NCI-H1694 treated with DMSO at 0.1 percent for 48 hours (cell line): Measurements from ENCODE around the gene AURKAIP1.

ENCODE experiments used
- DNase-seq: peaks from one replicate; lab custom pipeline; 2025; lab: John Stamatoyannopoulos, UW

AURKAIP1 gene

DNA sequence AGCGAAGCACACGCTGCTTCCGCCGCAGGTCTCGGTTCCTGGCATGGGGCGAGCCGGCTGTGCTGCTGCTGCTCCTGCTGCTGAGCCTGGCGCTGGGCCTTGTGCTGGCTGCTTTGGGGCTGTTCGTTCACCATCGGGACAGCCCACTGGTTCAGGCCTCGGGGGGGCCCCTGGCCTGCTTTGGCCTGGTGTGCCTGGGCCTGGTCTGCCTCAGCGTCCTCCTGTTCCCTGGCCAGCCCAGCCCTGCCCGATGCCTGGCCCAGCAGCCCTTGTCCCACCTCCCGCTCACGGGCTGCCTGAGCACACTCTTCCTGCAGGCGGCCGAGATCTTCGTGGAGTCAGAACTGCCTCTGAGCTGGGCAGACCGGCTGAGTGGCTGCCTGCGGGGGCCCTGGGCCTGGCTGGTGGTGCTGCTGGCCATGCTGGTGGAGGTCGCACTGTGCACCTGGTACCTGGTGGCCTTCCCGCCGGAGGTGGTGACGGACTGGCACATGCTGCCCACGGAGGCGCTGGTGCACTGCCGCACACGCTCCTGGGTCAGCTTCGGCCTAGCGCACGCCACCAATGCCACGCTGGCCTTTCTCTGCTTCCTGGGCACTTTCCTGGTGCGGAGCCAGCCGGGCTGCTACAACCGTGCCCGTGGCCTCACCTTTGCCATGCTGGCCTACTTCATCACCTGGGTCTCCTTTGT lies 41.3 kb downstream of the AURKAIP1 start:
- no peak for DNase-seq

DNA sequence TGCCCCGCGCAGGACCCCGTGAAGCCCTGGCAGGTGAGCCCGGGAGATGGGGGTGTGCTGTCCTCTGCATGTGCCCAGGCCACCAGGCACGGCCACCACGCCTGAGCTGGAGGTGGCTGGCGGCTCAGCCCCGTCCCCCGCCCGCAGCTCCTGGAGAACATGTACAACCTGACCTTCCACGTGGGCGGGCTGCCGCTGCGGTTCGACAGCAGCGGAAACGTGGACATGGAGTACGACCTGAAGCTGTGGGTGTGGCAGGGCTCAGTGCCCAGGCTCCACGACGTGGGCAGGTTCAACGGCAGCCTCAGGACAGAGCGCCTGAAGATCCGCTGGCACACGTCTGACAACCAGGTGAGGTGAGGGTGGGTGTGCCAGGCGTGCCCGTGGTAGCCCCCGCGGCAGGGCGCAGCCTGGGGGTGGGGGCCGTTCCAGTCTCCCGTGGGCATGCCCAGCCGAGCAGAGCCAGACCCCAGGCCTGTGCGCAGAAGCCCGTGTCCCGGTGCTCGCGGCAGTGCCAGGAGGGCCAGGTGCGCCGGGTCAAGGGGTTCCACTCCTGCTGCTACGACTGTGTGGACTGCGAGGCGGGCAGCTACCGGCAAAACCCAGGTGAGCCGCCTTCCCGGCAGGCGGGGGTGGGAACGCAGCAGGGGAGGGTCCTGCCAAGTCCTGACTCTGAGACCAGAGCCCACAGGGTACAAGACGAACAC lies 42.1 kb downstream of the AURKAIP1 start:
- no peak for DNase-seq

DNA sequence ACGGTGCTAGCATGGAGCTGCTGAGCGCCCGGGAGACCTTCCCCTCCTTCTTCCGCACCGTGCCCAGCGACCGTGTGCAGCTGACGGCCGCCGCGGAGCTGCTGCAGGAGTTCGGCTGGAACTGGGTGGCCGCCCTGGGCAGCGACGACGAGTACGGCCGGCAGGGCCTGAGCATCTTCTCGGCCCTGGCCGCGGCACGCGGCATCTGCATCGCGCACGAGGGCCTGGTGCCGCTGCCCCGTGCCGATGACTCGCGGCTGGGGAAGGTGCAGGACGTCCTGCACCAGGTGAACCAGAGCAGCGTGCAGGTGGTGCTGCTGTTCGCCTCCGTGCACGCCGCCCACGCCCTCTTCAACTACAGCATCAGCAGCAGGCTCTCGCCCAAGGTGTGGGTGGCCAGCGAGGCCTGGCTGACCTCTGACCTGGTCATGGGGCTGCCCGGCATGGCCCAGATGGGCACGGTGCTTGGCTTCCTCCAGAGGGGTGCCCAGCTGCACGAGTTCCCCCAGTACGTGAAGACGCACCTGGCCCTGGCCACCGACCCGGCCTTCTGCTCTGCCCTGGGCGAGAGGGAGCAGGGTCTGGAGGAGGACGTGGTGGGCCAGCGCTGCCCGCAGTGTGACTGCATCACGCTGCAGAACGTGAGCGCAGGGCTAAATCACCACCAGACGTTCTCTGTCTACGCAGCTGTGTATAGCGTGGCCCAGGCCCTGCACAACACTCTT lies 42.8 kb downstream of the AURKAIP1 start:
- no peak for DNase-seq

DNA sequence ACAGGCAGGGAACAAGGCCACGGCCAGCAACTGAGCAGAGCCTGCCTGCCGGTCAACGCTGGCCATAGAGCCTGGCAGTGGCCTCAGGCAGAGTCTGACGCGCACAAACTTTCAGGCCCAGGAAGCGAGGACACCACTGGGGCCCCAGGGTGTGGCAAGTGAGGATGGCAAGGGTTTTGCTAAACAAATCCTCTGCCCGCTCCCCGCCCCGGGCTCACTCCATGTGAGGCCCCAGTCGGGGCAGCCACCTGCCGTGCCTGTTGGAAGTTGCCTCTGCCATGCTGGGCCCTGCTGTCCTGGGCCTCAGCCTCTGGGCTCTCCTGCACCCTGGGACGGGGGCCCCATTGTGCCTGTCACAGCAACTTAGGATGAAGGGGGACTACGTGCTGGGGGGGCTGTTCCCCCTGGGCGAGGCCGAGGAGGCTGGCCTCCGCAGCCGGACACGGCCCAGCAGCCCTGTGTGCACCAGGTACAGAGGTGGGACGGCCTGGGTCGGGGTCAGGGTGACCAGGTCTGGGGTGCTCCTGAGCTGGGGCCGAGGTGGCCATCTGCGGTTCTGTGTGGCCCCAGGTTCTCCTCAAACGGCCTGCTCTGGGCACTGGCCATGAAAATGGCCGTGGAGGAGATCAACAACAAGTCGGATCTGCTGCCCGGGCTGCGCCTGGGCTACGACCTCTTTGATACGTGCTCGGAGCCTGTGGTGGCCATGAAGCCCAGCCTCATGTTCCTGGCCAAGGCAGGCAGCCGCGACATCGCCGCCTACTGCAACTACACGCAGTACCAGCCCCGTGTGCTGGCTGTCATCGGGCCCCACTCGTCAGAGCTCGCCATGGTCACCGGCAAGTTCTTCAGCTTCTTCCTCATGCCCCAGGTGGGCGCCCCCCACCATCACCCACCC lies 43.7 kb downstream of the AURKAIP1 start, which contains the start of gene TAS1R3:
TAS1R3 (plus strand) TSS at position 213 of the 898 bp plus-strand sequence; CDS start at position 279, 66 bp downstream.
- no peak for DNase-seq

DNA sequence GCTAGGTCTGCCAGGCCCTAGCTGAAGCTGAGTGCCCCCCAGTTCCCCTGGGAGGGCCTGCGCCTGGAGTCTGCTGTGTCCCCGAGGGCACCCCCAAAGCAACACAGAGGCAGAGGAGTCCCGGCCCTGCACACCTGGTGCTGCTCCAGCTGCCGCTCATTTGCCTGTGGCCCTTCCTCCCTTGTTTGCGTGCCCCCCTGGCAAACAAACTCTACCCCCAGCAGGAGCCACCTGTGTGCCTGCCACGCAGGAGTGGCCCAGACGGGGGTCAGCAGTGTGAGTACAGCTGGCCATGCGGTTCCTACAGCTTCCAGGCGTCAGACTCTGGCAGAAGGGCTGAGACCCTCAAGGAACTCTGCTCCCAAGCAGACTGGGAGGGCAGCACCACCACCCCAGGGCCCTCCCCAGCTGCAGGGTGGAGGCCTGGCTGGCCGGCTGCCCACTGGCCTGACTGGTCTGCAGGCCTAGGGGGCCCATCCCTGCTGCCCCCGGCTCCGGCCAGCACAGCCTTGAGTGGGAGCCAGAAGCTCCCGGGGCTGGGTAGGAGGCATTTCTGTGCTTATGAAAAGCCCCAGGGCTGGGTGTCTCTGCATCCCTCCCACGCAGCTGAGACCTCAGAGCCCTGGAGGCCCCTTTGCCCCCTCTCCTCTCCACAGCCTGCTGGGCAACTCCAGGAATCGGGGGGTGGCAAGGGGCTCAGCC lies 44.5 kb downstream of the AURKAIP1 start:
- DNase-seq = no peak

DNA sequence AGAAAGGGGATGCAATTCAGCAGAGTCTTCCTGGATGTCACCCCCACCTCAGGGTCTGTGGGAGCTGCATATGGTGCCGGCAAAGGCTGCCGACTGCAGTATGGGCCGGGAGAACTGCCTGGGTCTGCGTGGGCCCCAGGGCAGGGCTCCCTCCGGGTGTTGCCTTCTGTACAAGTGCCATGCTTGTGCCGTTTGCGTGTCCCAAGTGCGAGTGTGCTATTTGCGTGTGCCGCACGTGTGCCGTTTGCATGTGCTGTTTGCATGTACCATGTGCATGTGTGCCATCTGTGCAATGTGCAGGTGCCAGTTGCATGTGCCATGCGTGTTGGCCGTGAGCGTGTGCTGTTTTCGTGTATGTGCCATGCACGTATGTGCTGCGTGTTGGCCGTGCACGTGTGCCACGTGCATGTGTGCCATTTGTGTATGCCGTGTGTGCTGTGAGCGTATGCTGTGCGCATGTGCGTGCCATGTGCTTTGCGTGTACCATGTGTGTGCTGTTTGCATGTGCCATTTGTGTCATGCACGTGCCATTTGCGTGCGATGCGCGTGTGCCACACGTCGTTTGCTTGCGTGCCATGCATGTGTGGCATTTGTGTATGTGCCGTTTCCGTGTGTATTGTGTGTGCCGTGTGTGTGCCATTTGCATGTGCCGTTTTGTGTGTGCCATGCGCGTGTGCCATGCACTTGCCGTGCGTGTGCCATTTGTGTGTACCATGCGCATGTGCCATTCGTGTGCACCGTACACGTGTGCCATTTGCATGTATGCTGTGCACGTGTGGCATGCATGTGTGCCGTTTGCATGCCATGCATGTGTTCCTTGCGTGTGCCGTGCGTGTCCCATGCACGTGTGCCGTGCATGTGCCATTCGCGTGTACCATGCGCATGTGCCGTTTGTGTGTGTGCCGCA lies 45.5 kb downstream of the AURKAIP1 start:
- DNase-seq = no peak

DNA sequence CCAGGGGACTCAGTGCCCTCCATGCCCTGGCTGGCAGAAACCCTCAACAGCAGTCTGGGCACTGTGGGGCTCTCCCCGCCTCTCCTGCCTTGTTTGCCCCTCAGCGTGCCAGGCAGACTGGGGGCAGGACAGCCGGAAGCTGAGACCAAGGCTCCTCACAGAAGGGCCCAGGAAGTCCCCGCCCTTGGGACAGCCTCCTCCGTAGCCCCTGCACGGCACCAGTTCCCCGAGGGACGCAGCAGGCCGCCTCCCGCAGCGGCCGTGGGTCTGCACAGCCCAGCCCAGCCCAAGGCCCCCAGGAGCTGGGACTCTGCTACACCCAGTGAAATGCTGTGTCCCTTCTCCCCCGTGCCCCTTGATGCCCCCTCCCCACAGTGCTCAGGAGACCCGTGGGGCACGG lies 46.8 kb downstream of the AURKAIP1 start:
- no peak for DNase-seq

DNA sequence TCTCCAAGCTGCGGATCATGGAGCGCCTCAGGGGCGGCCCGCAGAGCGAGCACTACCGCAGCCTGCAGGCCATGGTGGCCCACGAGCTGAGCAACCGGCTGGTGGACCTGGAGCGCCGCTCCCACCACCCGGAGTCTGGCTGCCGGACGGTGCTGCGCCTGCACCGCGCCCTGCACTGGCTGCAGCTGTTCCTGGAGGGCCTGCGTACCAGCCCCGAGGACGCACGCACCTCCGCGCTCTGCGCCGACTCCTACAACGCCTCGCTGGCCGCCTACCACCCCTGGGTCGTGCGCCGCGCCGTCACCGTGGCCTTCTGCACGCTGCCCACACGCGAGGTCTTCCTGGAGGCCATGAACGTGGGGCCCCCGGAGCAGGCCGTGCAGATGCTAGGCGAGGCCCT lies 47.7 kb downstream of the AURKAIP1 start:
- no peak for DNase-seq

DNA sequence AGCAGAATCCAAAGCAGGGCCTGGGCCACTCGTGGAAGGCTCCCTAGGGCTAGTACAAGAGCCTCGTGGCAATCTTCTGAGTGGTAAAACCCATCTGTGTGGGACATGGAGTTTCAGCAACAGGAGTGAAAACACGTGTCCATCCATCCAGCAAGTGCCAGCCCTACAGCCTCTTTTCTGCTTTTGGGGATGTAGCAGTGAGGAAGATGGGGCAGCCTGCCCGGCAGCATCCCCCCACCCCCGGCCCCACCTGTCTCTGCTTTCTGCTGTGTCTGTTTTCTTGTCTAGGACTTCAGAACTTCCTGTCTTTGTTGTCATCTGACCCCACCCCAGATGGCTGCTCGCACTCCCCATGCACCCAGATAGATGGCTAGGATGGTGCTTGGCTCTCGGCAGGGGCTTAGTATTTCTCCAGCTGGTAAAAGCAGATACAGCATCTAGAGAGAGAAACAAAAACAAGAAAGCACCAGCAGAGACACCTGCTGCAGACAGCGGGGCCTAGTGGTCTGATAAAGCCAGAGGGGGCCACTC lies 48.9 kb downstream of the AURKAIP1 start:
- DNase-seq = no peak

DNA sequence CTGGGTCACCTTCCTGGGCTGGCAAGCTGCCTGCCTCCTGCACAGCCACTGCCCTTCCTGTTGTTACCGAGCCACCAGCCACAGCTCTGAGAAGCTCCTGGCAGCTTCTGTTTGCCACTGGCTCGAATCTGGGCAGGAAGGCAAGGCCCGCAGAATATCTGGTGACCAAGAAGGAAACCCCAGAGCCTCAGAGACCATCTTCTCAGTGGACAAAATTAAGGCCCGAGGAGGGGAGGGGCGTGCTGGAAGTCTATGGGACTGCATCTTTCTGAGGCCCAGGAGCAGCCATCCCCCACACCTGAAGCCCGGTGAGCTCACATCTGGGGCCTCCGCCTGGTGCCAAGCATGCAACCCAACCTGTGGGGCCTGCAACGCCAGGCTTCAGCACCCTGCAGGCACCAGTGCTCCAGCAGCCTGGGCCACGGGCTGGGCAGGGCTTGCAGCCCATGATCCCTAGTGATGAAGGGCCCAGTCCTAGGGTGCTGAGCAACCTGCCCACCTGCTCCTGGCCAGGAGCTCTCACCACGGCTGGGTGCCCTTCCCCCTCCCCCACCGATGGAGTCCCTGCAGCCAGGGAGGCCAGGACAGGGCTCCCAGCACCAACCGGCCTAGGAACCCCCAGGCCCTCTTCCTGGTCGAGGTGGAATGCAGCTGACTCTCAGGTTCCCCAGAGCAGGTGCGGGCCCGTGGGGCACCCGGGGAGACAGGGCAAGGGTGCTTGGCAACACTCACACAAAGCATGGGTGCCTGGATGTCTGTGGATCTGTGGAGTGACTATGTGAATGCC lies 49.5 kb downstream of the AURKAIP1 start:
- DNase-seq = no peak

DNA sequence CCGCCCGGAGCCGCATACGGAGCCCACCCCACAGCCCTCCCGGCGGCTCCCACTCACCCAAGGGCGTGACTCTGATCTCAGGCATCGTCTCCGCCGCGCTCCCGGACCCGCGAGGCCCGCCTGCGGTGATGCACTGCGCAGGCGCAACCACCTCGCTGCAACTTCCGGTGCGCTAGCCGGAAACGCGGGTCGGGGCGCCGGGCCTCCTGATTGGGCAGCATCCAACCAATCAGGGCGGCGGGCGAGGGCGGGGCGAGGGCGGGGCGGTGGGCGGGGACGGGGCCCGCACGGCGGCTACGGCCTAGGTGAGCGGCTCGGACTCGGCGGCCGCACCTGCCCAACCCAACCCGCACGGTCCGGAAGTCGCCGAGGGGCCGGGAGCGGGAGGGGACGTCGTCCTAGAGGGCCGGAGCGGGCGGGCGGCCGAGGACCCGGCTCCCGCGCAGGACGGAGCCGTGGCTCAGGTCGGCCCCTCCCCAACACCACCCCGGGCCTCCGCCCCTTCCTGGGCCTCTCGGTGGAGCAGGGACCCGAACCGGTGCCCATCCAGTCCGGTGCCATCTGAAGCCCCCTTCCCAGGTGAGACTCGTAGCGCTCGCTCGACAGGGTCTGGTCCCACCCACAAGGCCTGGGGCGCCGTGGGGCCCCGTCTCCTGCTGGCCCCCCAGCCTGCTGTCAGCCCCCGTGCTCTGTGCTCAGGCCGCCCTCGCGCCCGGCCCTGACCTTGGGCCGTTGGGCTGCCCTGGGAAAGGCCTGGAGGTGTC lies 50.3 kb downstream of the AURKAIP1 start, which contains the start of the genes CPTP and INTS11:
CPTP (plus strand) TSS at position 279 of the 764 bp plus-strand sequence. CDS start 2,109 bp downstream, outside the sequence.
INTS11 (minus strand) TSS at position 137 of the 764 bp plus-strand sequence; CDS start at position 85, 52 bp downstream.
- peak; percentile 64 for DNase-seq

DNA sequence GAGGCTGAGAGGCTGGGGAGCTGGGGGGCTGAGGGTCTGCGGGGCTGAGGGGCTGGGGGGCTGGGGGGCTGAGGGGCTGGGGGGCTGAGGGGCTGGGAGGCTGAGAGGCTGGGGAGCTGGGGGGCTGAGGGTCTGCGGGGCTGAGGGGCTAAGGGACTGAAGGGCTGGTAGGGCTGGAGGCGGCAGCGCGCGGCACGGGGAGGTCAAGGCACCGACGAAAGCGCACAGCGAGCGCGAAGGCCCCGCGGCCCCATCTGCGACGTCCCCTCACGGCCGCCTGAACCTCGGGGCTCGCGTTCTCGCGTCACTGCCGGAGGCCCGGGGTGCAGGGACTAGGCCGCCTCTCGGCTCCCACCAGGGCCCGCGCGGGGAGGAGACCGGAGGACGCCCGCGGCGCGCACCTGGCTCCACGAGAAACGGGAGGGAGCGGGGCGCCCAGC lies 50.9 kb downstream of the AURKAIP1 start:
- no peak for DNase-seq
